Measurements from ENCODE around the gene BLOC1S3. TPM values are rescaled to one million over a fixed set of nuclear protein-coding genes. Genes with fewer than 3 reads are reported as not detected.

Gene BLOC1S3
- total RNA-seq, 3 donors from 2014 or later (not counting 1 experiment from before 2014, with no cell fraction given), result 20.9 to 26.3 (median 21.8) TPM

DNA sequence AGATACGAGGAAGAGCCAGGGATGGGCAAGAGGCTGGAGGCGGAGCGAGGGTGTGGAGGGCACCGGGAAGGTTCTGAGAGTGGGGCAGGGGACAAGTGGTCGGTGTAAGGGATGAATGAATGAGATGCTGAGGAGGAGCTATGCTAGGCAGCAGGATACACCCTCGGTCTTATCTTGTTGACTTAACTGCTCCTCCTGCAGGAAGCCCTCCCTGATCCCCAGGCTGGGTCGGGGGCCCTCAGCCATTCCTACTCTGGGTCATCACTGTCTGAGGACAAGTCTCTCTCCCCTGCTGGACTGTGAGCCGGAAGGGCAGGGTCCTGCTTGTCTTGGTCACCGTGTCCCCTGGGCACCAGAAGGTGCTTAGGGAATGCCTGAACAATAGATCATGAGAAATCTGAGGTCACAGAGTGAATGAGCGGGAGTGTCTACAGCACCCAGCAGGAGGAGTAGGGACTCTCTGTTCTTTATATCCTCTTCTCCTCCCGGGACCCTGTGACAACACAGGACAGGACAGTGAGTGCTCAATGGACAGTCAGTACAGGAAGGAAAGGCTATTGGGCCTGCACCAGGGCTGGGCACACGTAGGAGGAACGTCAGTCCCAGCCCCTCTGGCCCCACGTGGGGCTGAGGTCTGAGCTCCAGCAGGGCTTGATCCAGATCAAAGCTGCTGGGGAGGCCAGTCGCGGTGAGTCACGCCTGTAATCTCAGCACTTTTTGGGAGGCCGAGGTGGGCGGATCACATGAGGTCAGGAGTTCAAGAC is 24.3 kb upstream of the BLOC1S3 start:
- Mint-ChIP-seq H3K27me3 (ENCODE audit: low read depth in 2 of 2) (peaks cover 5 to 24% of the 10 kb centered on the region in 2 donors), H3K4me1 (peaks cover 14 to 24% of the 10 kb centered on the region in 2 donors), H3K9me3 (no peaks in the 10 kb centered on the region), H3K4me3 (peak overlapping the region; percentile 83), H3K36me3 (no peaks in the 10 kb centered on the region), H3K27ac (peak overlapping the region in 1 of 2 donors; percentile 52)
- DNase-seq (no peak), ATAC-seq (no peak)
- Histone ChIP-seq H3K4me3 (ENCODE audit: low read length) (no peak overlapping the region), H3K9me3 (ENCODE audit: control insufficient read depth, insufficient read depth, low read length) (no peaks in the 10 kb centered on the region), H3K27ac (ENCODE audit: low read length) (no peak overlapping the region), H3K27me3 (ENCODE audit: control insufficient read depth, insufficient read depth, low read length) (peaks cover 6% of the 10 kb centered on the region), H3K36me3 (ENCODE audit: control insufficient read depth, insufficient read depth, low read length) (no peaks in the 10 kb centered on the region), H3K4me1 (ENCODE audit: control insufficient read depth, insufficient read depth, low read length) (peaks cover 31% of the 10 kb centered on the region)
- 74% methylated on average over 19 of the region's 19 CpGs for WGBS (ENCODE audit: insufficient coverage)
- TF ChIP-seq, protein P1, sequence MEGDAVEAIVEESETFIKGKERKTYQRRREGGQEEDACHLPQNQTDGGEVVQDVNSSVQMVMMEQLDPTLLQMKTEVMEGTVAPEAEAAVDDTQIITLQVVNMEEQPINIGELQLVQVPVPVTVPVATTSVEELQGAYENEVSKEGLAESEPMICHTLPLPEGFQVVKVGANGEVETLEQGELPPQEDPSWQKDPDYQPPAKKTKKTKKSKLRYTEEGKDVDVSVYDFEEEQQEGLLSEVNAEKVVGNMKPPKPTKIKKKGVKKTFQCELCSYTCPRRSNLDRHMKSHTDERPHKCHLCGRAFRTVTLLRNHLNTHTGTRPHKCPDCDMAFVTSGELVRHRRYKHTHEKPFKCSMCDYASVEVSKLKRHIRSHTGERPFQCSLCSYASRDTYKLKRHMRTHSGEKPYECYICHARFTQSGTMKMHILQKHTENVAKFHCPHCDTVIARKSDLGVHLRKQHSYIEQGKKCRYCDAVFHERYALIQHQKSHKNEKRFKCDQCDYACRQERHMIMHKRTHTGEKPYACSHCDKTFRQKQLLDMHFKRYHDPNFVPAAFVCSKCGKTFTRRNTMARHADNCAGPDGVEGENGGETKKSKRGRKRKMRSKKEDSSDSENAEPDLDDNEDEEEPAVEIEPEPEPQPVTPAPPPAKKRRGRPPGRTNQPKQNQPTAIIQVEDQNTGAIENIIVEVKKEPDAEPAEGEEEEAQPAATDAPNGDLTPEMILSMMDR (IDR thresholded peaks at IDR 0.05), result no peak
- intact Hi-C loops (cut with micrococcal nuclease), result no loop called here

GRCh38 chr19:45156011-45156630 is 22.5 kb upstream of the BLOC1S3 start:
- TF ChIP-seq, protein P1 (IDR thresholded peaks at IDR 0.05), result no peak
- H3K4me1 Mint-ChIP-seq, result peaks cover 14 to 24% of the 10 kb centered on the region in 2 donors
- Histone ChIP-seq H3K27ac (ENCODE audit: low read length) (no peak overlapping the region), H3K36me3 (ENCODE audit: control insufficient read depth, insufficient read depth, low read length) (no peaks in the 10 kb centered on the region), H3K4me1 (ENCODE audit: control insufficient read depth, insufficient read depth, low read length) (peaks cover 30% of the 10 kb centered on the region), H3K9me3 (ENCODE audit: control insufficient read depth, insufficient read depth, low read length) (no peaks in the 10 kb centered on the region), H3K4me3 (ENCODE audit: low read length) (no peak overlapping the region), H3K27me3 (ENCODE audit: control insufficient read depth, insufficient read depth, low read length) (peaks cover 6% of the 10 kb centered on the region)
- intact Hi-C loops (cut with micrococcal nuclease), result no loop called here
- WGBS (ENCODE audit: insufficient coverage), result 92% methylated on average over 11 of the region's 11 CpGs
- no peak overlapping the region for H3K4me3 Mint-ChIP-seq
- no peaks in the 10 kb centered on the region for H3K36me3 Mint-ChIP-seq
- H3K9me3 Mint-ChIP-seq, result no peaks in the 10 kb centered on the region
- ATAC-seq (no peak), DNase-seq (no peak)
- H3K27me3 Mint-ChIP-seq (ENCODE audit: low read depth in 2 of 2), result peaks cover 5 to 30% of the 10 kb centered on the region in 2 donors
- H3K27ac Mint-ChIP-seq, result no peak overlapping the region

GRCh38 chr19:45156751-45157150 is 21.8 kb upstream of the BLOC1S3 start:
- peaks cover 14 to 21% of the 10 kb centered on the region in 2 donors for H3K4me1 Mint-ChIP-seq

More at GRCh38 chr19:45156751-45157150, 21.8 kb upstream of the BLOC1S3 start:
- H3K9me3 Mint-ChIP-seq, result no peaks in the 10 kb centered on the region
- Histone ChIP-seq H3K4me3 (ENCODE audit: low read length) (no peak overlapping the region), H3K4me1 (ENCODE audit: control insufficient read depth, insufficient read depth, low read length) (peaks cover 27% of the 10 kb centered on the region), H3K27ac (ENCODE audit: low read length) (no peak overlapping the region), H3K36me3 (ENCODE audit: control insufficient read depth, insufficient read depth, low read length) (no peaks in the 10 kb centered on the region), H3K27me3 (ENCODE audit: control insufficient read depth, insufficient read depth, low read length) (peaks cover 1% of the 10 kb centered on the region), H3K9me3 (ENCODE audit: control insufficient read depth, insufficient read depth, low read length) (no peaks in the 10 kb centered on the region)
- H3K36me3 Mint-ChIP-seq, result no peaks in the 10 kb centered on the region
- TF ChIP-seq, protein P1 (IDR thresholded peaks at IDR 0.05), result no peak
- ATAC-seq (no peak), DNase-seq (no peak)
- peaks cover 5 to 30% of the 10 kb centered on the region in 2 donors for H3K27me3 Mint-ChIP-seq (ENCODE audit: low read depth in 2 of 2)
- intact Hi-C loops (cut with micrococcal nuclease), result no loop called here
- 87% methylated on average over 10 of the region's 11 CpGs for WGBS (ENCODE audit: insufficient coverage)
- H3K4me3 Mint-ChIP-seq, result no peak overlapping the region
- H3K27ac Mint-ChIP-seq, result no peak overlapping the region
